ENCODE results near the gene SIK3. TPM values are rescaled to one million over a fixed set of nuclear protein-coding genes. Genes with fewer than 3 reads are reported as not detected.

Gene SIK3
- total and polyA plus RNA-seq, 2 experiments from 2014 or later: 6.1 to 33.9 TPM

- TF ChIP-seq CTCF (conservative IDR thresholded peaks at IDR 0.05; ENCODE audit: low read depth in 2 of 2) (no peak), REST (IDR thresholded peaks at IDR 0.05; ENCODE audit: unreplicated experiment) (no peak), STAT1 (IDR thresholded peaks at IDR 0.05; ENCODE audit: unreplicated experiment) (no peak), ZNF331 (CRISPR knock-in tag; IDR thresholded peaks at IDR 0.05; ENCODE audit: low read depth) (no peak), CREB1 (CRISPR knock-in tag; IDR thresholded peaks at IDR 0.05; ENCODE audit: low read depth) (no peak), JUNB (IDR thresholded peaks at IDR 0.05; ENCODE audit: unreplicated experiment) (no peak), EZH2phosphoT487 (IDR thresholded peaks at IDR 0.05; ENCODE audit: unreplicated experiment) (no peak), NANOG (IDR thresholded peaks at IDR 0.05; ENCODE audit: borderline replicate concordance) (no peak), EZH2 (IDR thresholded peaks at IDR 0.05; ENCODE audit: low read depth, unreplicated experiment) (no peak)
Measured at GRCh38 chr11:116859175-116859574, 239.1 kb downstream of the SIK3 start (continued).

DNA sequence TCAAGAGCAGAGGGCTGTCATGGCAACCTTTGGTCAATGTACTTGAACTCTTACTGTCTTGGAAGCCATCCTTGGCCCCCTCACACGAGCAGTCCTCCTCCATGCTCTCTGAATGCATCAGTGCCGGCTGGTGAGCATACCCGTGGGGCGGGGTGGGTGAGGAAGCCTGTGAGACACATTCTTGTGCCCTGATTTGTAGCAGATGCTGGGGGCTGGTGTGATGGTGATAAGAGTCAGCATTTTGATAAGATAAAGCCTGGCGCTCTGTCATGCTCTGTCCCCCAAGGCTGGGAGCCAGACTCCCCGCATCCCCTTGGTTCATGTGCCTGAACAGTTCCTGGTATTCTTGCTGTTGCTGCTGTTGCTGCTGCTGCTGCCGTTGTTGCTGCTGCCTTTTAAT, 240.3 kb downstream of the SIK3 start:
- H3K4me1 Mint-ChIP-seq: no peaks in the 10 kb centered on the region
- Histone ChIP-seq H3K27ac (ENCODE audit: low read depth) (no peak overlapping the region), H4K20me1 (replicated peaks; ENCODE audit: insufficient read depth) (no peaks in the 10 kb centered on the region), H3K4me3 (no peak overlapping the region), H3K4me1 (ENCODE audit: insufficient read depth) (no peaks in the 10 kb centered on the region), H3F3A (replicated peaks; ENCODE audit: low read depth) (no peaks in the 10 kb centered on the region), H3K79me2 (replicated peaks; ENCODE audit: insufficient read depth) (no peaks in the 10 kb centered on the region), H3K36me3 (ENCODE audit: insufficient read depth) (peaks cover 14% of the 10 kb centered on the region), H3K4me2 (no peak overlapping the region), H3K27me3 (ENCODE audit: insufficient read depth) (no peaks in the 10 kb centered on the region), H2AFZ (no peak overlapping the region), H3K9me2 (ENCODE audit: insufficient read depth) (no peaks in the 10 kb centered on the region)
- no peak overlapping the region for H3K27ac Mint-ChIP-seq
- peaks cover 20% of the 10 kb centered on the region for H3K36me3 Mint-ChIP-seq (ENCODE audit: low read depth)
- H3K4me3 Mint-ChIP-seq: no peak overlapping the region
- no peaks in the 10 kb centered on the region for H3K9me3 Mint-ChIP-seq
- peaks cover 2% of the 10 kb centered on the region for H3K27me3 Mint-ChIP-seq (ENCODE audit: insufficient read depth, low read depth, poor library complexity)
- DNase-seq (ENCODE audit: low spot score) (no peak), ATAC-seq (no peak)
- TF ChIP-seq EZH2phosphoT487 (IDR thresholded peaks at IDR 0.05; ENCODE audit: unreplicated experiment) (no peak), STAT1 (IDR thresholded peaks at IDR 0.05; ENCODE audit: unreplicated experiment) (no peak), REST (IDR thresholded peaks at IDR 0.05; ENCODE audit: unreplicated experiment) (no peak), POLR2AphosphoS5 (IDR thresholded peaks at IDR 0.05; ENCODE audit: low read depth) (no peak), CTCF (conservative IDR thresholded peaks at IDR 0.05; ENCODE audit: low read depth in 2 of 2) (no peak), ZNF331 (CRISPR knock-in tag; IDR thresholded peaks at IDR 0.05; ENCODE audit: low read depth) (no peak), JUNB (IDR thresholded peaks at IDR 0.05; ENCODE audit: unreplicated experiment) (no peak), ZNF114 (CRISPR knock-in tag; IDR thresholded peaks at IDR 0.05) (no peak), NANOG (IDR thresholded peaks at IDR 0.05; ENCODE audit: borderline replicate concordance) (no peak), CREB1 (CRISPR knock-in tag; IDR thresholded peaks at IDR 0.05; ENCODE audit: low read depth) (no peak)
- TF ChIP-seq, protein P1, sequence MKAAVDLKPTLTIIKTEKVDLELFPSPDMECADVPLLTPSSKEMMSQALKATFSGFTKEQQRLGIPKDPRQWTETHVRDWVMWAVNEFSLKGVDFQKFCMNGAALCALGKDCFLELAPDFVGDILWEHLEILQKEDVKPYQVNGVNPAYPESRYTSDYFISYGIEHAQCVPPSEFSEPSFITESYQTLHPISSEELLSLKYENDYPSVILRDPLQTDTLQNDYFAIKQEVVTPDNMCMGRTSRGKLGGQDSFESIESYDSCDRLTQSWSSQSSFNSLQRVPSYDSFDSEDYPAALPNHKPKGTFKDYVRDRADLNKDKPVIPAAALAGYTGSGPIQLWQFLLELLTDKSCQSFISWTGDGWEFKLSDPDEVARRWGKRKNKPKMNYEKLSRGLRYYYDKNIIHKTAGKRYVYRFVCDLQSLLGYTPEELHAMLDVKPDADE (IDR thresholded peaks at IDR 0.05): no peak

Measured in GM23338 (cell line).